VCaP (cell line): ENCODE data around the gene RAD51B.
A peak's percentile ranks its signal among the peaks of the same experiment; 100 is the strongest.

ENCODE experiments used
- H3K27ac ChIP-seq: fragments of 450-650 bp; 2 replicates; pipeline ENCODE4 v1.5.1; 2017
- TF ChIP-seq, protein P1 (sequence below): fragments of 450-650 bp; conservative IDR thresholded peaks from 2 replicates; pipeline ENCODE4 v1.5.1; 2017; ENCODE audit warnings: mild to moderate bottlenecking, moderate library complexity

RAD51B gene

DNA sequence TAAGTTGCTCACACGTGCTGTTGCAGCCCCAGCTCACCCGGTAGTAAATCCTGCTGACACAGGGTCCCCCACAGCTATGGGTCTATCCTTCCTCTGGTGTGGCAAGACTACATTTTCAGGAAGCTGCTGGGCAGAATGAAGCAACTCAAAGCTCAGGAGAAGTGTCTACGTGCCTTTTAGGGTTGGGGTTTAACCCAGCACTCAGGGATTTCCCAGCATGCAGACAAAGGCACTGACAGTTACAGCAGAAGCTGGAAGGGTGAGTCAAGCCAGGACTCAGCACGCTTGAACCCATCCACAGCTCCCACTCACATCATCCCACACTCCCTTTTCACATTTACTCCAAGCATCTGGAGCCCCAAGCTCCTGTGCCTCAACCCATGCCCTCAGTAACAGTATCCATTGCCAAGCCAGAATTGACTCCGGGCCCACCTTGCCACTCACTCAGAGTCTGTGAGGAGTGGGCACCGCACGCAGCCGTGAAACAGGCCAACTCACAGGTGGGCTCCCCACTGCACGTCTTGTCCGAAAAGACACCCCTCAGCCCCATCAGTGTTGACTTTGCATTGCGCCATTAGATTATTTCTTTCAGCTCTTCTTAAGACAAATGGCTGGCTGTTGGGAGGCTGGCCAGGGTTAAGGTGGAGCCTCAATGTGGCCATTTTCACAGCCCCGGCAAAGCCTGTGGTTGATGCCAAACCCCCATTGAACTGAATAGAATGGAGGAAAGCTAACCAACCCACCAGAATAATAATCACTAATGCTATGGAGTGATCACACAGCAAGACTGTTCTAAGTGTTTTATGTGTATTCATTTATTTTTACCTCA lies 913.7 kb downstream of the RAD51B start:
- H3K27ac ChIP-seq = peak overlapping the region; percentile 64; the same call in 1 of the 2 replicates
- TF ChIP-seq, protein P1, sequence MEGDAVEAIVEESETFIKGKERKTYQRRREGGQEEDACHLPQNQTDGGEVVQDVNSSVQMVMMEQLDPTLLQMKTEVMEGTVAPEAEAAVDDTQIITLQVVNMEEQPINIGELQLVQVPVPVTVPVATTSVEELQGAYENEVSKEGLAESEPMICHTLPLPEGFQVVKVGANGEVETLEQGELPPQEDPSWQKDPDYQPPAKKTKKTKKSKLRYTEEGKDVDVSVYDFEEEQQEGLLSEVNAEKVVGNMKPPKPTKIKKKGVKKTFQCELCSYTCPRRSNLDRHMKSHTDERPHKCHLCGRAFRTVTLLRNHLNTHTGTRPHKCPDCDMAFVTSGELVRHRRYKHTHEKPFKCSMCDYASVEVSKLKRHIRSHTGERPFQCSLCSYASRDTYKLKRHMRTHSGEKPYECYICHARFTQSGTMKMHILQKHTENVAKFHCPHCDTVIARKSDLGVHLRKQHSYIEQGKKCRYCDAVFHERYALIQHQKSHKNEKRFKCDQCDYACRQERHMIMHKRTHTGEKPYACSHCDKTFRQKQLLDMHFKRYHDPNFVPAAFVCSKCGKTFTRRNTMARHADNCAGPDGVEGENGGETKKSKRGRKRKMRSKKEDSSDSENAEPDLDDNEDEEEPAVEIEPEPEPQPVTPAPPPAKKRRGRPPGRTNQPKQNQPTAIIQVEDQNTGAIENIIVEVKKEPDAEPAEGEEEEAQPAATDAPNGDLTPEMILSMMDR = no peak

DNA sequence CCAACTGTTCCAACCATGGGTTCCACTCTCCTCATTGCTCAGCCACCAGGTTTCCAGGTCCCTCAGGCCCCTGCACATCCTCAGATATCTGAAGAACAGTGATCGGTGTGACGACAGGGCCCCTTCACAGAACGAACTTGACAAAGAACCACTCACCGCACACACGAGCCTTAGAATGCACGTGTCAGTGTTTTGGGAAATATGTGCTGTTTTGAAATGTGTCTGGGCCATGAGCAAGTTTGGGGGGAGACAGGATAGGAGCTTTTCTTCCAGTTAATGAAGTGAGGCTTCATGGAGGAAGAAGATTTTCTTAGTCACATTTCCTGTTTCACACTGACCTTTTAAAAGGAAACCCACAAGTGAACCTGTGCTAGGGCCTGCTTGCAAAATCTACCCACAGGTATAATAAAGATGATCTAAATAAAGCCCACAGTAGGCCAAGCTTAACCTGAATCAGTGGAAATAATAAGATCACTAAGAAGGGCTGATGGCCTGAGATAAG lies 914.7 kb downstream of the RAD51B start:
- TF ChIP-seq, protein P1 = no peak

GRCh38 chr14:68735856-68736255 lies 916.3 kb downstream of the RAD51B start:
- H3K27ac ChIP-seq = no peak overlapping the region; the same call in 1 of the 2 replicates
- TF ChIP-seq, protein P1 = no peak

More for the DNA sequence above, 914.7 kb downstream of the RAD51B start:
- peak overlapping the region; percentile 64 for H3K27ac ChIP-seq

- no peak overlapping the region for H3K27ac ChIP-seq
- TF ChIP-seq, protein P1 = no peak
Measured at GRCh38 chr14:68736471-68736871, 916.9 kb downstream of the RAD51B start.

DNA sequence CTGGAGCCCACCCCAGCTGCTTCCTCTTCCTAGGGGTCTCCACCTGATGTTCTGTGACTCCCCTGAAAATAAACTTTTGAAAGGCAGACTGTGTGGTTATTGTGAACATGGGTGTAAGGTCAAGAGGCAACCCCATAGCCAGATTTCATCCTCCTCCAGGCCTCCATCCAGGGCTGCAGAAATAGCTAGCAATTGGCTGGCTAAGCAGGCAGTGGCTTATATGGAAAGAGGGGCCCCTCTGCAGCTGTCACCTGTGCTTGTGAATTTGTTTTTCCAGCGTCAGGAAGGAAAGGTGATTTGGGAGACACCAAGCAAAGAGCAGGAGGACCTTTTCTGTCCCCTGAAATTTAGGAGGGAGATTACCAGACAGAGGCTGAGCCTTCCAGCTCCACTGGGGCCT lies 917.5 kb downstream of the RAD51B start:
- TF ChIP-seq, protein P1 = no peak
- no peak overlapping the region for H3K27ac ChIP-seq

- TF ChIP-seq, protein P1 = no peak
- no peak overlapping the region for H3K27ac ChIP-seq
Measured at GRCh38 chr14:68738559-68738958, 919.0 kb downstream of the RAD51B start.

DNA sequence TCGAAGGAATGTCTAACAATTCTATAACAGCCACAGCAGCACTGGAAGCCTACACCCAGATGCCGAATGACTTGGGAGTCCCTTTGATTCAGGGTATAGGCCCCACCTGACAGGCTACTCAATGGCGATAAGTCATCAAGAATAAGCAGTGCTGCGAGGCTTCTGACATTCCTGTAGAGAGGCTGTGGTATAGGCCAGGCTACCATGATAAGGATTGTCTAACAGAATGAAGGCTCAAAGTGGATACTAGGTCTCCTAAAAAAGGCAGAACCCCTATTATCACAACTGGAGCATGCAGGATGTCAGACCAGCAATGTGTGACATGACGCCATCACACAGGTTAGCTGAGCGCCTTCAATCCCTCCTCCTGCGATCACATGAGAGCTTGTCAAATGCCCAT lies 920.1 kb downstream of the RAD51B start:
- TF ChIP-seq, protein P1 = no peak
- H3K27ac ChIP-seq = no peak overlapping the region
